AG04449 (cell line): ENCODE data around the gene ANTKMT.

ENCODE experiments used
- CTCF ChIA-PET: fragments of 350-600 bp; formaldehyde crosslinking; extraction: SDS; loops from one replicate; lab custom pipeline; 2021; ENCODE audit warnings: antibody characterized with exemption; lab: Yijun Ruan, JAX
- POLR2A ChIA-PET: fragments of 400-600, 350-600 bp; formaldehyde crosslinking; extraction: SDS; loops from one replicate; lab custom pipeline; 2020; ENCODE audit warnings: antibody characterized with exemption, inconsistent platforms; lab: Yijun Ruan, JAX
- DNase-seq: peaks from one replicate; pipeline ENCODE4 v3.0.0-alpha.2; 2010; ENCODE audit warnings: low read depth, low spot score
- H3K4me3 ChIP-seq: 2 replicates; pipeline ENCODE4 v1.5.1; 2011; ENCODE audit warnings: low read depth, mild to moderate bottlenecking, control low read depth, low read length
- TF ChIP-seq, protein P1 (sequence below): IDR thresholded peaks from one replicate; pipeline ENCODE4 v1.5.1; 2011; ENCODE audit warnings: mild to moderate bottlenecking, moderate library complexity, low read length, control low read depth, inconsistent platforms; ENCODE audit not compliant: insufficient read depth; ENCODE audit errors: missing control alignments

The ANTKMT gene

DNA sequence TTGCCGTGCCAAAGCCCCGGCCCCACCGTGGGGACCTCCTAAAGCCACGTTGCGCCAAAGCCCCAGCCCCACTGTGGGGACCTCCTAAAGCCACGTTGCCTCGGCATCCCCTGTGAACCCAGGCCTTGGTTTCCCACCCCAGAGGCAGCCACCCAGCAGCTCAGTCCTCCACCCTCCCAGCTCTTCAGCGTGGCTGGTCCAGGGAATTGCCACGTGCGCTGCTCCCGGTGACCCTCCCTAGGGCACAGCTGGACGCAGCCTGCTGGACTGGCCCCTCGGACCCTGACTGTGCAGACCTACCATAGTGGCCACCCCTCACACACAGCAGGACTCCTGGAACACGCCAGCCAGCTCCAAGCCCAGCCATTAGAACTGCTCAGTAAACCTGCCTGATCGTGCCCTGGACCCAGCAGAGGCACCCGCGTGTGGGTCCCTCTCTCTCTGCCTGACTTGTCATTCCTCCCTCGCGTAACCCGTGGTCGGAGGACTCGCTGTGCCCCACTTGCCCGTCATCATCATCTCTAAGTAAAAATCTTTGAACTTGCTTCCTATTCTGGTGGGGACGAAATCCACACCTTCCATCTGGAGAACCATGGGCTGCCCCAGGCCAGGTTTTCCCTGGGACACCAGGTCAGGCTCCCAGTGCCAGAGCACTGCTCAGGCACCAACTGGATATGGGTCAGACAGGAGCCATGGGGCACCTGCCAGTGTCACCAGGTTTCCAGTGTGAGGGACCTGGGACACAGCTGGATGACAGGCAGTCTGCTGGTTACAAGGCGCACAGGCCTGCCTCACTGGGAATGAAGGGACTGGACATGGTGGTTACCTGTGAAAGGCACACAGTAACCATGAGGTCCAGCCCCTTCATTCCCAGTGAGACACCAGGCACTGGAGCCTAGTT is 14.3 kb downstream of the ANTKMT start:
- CTCF ChIA-PET = interaction anchor here (0.9 to 2.4 kb wide), 5 partner anchors 15 to 50 kb away, joined by 3 to 11 read pairs (median 4); partner anchors contain the start of gene ANTKMT
- POLR2A ChIA-PET = interaction anchor here (0.6 kb wide), 1 partner anchor 14 kb away, joined by 3 read pairs; the partner anchor contains the start of gene ANTKMT
- DNase-seq = no peak
- H3K4me3 ChIP-seq = no peak overlapping the region
- TF ChIP-seq, protein P1, sequence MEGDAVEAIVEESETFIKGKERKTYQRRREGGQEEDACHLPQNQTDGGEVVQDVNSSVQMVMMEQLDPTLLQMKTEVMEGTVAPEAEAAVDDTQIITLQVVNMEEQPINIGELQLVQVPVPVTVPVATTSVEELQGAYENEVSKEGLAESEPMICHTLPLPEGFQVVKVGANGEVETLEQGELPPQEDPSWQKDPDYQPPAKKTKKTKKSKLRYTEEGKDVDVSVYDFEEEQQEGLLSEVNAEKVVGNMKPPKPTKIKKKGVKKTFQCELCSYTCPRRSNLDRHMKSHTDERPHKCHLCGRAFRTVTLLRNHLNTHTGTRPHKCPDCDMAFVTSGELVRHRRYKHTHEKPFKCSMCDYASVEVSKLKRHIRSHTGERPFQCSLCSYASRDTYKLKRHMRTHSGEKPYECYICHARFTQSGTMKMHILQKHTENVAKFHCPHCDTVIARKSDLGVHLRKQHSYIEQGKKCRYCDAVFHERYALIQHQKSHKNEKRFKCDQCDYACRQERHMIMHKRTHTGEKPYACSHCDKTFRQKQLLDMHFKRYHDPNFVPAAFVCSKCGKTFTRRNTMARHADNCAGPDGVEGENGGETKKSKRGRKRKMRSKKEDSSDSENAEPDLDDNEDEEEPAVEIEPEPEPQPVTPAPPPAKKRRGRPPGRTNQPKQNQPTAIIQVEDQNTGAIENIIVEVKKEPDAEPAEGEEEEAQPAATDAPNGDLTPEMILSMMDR = no peak

DNA sequence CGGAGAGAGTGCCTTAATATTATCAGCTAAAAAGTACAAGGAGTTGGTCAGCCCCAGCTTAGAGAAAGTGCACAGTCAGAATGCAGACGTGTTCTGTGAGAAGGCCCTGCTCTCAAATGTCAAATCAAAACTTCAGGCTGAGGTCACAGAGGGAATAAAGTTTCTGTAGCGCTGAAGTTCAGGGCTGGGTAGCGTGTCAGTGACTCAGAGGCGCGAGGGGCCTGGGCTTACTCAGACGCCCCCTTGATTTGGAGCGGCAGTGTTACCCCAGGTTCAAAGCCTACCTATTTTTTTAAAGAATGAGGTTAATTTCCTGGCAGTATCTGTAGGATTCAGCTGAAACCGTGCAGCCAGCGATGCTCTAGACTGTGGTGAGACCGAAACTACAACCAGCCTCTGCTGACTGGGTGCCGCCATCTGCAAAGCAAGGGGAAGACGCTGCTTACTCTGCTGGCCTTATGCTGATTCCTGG is 15.1 kb downstream of the ANTKMT start:
- TF ChIP-seq, protein P1 = no peak
- POLR2A ChIA-PET = no interaction called here
- DNase-seq = no peak
- CTCF ChIA-PET = interaction anchor here (1.6 to 2.4 kb wide), 3 partner anchors 15 to 49 kb away, joined by 4 to 11 read pairs (median 6); partner anchors contain the start of gene ANTKMT
- H3K4me3 ChIP-seq = no peak overlapping the region

DNA sequence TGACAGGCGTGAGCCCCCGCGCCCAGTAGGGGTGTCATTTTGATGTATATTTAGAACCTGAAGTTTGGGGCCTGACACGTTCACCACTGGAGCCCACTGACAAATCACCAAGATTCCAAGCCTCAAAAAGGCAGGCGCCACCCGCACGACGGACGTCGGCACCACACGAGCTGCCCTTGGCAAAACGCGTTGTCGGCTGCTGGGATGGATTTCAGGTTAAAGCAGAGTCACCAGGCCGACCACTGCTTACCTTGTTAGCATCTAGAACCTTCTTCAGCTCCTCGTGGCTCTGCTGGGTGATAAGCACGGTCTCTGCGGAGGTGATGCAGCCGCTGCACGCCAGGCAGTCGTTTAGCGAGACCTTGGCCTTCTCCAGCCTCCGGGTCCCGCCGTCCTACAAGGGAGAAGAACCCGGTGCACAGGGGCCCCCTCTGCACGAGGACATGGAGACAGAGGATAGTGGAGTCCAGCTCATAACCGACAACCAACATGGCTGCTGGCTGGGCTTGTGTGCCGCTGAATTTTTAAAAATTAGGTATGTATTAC is 16.1 kb downstream of the ANTKMT start:
- ChIA-PET POLR2A (no interaction called here), CTCF (interaction anchor here (0.9 to 2.4 kb wide), 7 partner anchors 9 to 48 kb away, joined by 3 to 11 read pairs (median 3); partner anchors contain the start of genes ANTKMT and CCDC78)
- no peak for DNase-seq
- no peak overlapping the region for H3K4me3 ChIP-seq
- TF ChIP-seq, protein P1 = no peak

DNA sequence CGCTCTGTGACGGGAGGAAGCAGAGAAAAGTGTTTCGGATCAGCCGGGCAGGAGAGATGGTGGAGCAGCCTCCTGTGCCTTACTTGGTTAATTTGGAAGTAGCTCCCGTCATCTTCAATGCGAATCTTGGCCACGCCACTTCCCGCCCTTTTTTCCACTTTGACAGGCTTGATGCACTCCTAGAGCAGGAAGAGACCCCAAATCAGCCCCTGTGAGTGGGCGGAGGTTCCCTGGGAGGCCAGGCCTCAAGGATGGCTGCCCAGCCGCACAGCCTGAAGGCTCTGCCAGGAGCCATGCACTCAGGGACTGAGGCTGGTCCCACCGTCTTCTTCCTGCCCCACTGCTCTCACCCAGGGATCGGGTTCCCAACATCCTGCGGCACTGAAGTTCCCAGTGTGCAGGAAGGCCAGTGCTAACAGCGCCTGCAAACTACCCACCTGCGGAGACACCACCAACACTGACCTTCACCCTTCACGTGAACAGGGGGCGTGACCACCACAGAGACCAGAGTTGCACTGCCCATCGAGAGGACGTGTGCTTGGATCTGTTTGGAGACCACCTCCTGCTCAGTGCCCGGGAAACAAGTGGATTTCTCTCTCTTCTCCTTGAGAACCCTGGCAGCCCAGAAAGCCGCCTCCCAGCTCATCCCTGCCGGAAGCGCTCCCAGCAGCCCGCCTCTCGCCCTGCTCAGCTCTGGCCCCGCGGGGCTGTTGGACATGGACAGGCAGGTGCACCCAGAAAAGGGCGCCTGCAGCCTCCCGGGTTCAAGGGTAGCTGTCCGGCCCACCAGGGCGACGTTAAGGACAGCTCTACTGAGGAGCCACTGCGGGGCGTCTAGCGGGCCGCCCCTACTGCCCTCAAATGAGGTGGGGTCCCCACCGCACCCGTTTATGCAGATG is 18.9 kb downstream of the ANTKMT start:
- no peak for DNase-seq
- peak overlapping the region; percentile 73 for H3K4me3 ChIP-seq
- ChIA-PET POLR2A (interaction anchor here (0.7 kb wide), 1 partner anchor 9 kb away, joined by 3 read pairs; no protein-coding TSS in a partner anchor), CTCF (interaction anchor here (0.9 to 5.9 kb wide), 13 partner anchors 9 to 64 kb away, joined by 3 to 48 read pairs (median 7); partner anchors contain the start of genes CCDC78 and HAGHL)
- TF ChIP-seq, protein P1 = no peak

DNA sequence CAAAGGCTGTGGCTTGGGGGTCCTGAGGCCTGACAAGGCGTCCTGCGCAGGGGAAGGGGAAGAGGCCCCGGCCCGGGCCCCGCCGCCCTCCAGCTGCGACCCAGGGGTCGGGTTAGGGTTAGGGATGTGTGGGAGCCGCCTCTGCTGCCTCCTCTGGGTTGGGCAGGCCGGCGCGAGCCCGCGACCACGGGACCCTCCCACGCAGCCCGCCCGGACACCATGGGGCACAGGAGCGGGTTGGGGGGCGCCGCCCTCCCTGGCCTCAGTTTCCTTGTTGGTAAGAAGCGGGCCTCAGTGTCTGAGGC is 19.5 kb downstream of the ANTKMT start:
- DNase-seq = no peak
- ChIA-PET CTCF (interaction anchor here (0.9 to 5.9 kb wide), 16 partner anchors 9 to 64 kb away, joined by 3 to 48 read pairs (median 7); partner anchors contain the start of genes CCDC78, HAGHL and WDR24), POLR2A (interaction anchor here (0.7 kb wide), 1 partner anchor 9 kb away, joined by 3 read pairs; no protein-coding TSS in a partner anchor)
- H3K4me3 ChIP-seq = peak overlapping the region; percentile 73
- TF ChIP-seq, protein P1 = no peak
